T-cell (primary cell): ENCODE measurements around the gene DHRS7B. TPM values are rescaled to one million over a fixed set of nuclear protein-coding genes. Genes with fewer than 3 reads are reported as not detected.

ENCODE experiments used
- ATAC-seq, 4 experiments: fragments of 200-7000 bp in 3 of 4; fragments of 150-1000 bp in 1 of 4; cut with Tn5 transposase; replicated peaks in 1 of 4; 1 replicate in 3 of 4; 2 replicates in 1 of 4; pipeline ENCODE4 v1.10.0; 2021; ENCODE audit warnings: moderate library complexity in 3 of 4, mild to moderate bottlenecking in 2 of 4, moderate number of reproducible peaks in 1 of 4
- CTCF ChIA-PET, 2 donors: fragments of 300-600 bp; sonication (Branson Sonifier 250); formaldehyde crosslinking; loops; one replicate each; lab custom pipeline; 2022; ENCODE audit warnings: antibody characterized with exemption in 2 of 2; lab: Charles Lee
- POLR2A ChIA-PET, 2 donors: fragments of 300-600 bp; sonication (Branson Sonifier 250); formaldehyde crosslinking; loops; one replicate each; lab custom pipeline; 2022; ENCODE audit warnings: antibody characterized with exemption in 2 of 2; lab: Charles Lee
- DNase-seq, 35 experiments: peaks; one replicate each; pipeline versions ENCODE4 v3.0.0 to v3.0.0-alpha.2; 2013 to 2023
- H3K27ac ChIP-seq: one replicate; pipeline ENCODE4 v1.5.1; 2013; ENCODE audit warnings: low read length
- H3K27me3 ChIP-seq, 2 experiments: replicated peaks in 1 of 2; 1 replicate in 1 of 2; 2 replicates in 1 of 2; pipeline versions ENCODE4 v1.6.1 to v1.7.0; 2013; ENCODE audit warnings: low read length in 1 of 2, mixed read lengths in 1 of 2; ENCODE audit not compliant: control insufficient read depth in 2 of 2, insufficient read depth in 2 of 2; ENCODE audit errors: extremely low read depth in 1 of 2
- H3K36me3 ChIP-seq, 2 donors: 1 replicate in 1 of 2; 2 replicates in 1 of 2; pipeline versions ENCODE4 v1.6.1 to v1.7.0; 2013; ENCODE audit warnings: low read length in 1 of 2; ENCODE audit not compliant: control insufficient read depth in 2 of 2, insufficient read depth in 1 of 2; ENCODE audit errors: extremely low read depth in 1 of 2
- H3K4me1 ChIP-seq, 2 experiments: 1 replicate in 1 of 2; 2 replicates in 1 of 2; pipeline versions ENCODE4 v1.6.1 to v1.7.0; 2013; ENCODE audit warnings: low read length in 2 of 2, mixed read lengths in 1 of 2; ENCODE audit not compliant: insufficient read depth in 2 of 2, control insufficient read depth in 1 of 2; ENCODE audit errors: extremely low read depth in 1 of 2
- H3K4me3 ChIP-seq, 2 donors: 1 replicate in 1 of 2; 2 replicates in 1 of 2; pipeline versions ENCODE4 v1.5.1 to v1.7.0; 2013; ENCODE audit warnings: mild to moderate bottlenecking in 2 of 2, low read length in 1 of 2, moderate library complexity in 1 of 2; ENCODE audit not compliant: control insufficient read depth in 1 of 2; ENCODE audit errors: extremely low read depth in 1 of 2
- H3K9me3 ChIP-seq: 2 replicates; pipeline ENCODE4 v1.7.0; 2013
- H3K27ac Mint-ChIP-seq, 2 donors: one replicate each; pipeline ENCODE4 v1.8.0; 2020 to 2021; ENCODE audit warnings: mild to moderate bottlenecking in 2 of 2, mixed read lengths in 2 of 2
- H3K27me3 Mint-ChIP-seq, 2 donors: one replicate each; pipeline ENCODE4 v1.8.0; 2021 to 2022; ENCODE audit warnings: mixed read lengths in 2 of 2
- H3K36me3 Mint-ChIP-seq: one replicate; pipeline ENCODE4 v1.8.0; 2021; ENCODE audit warnings: mixed read lengths
- H3K4me1 Mint-ChIP-seq, 3 donors: one replicate each; pipeline ENCODE4 v1.8.0; 2020 to 2022; ENCODE audit warnings: mixed read lengths in 3 of 3, mild to moderate bottlenecking in 1 of 3
- H3K4me3 Mint-ChIP-seq, 3 donors: one replicate each; pipeline ENCODE4 v1.8.0; 2020 to 2022; ENCODE audit warnings: mild to moderate bottlenecking in 3 of 3, mixed read lengths in 3 of 3, moderate library complexity in 3 of 3
- H3K9me3 Mint-ChIP-seq, 3 donors: one replicate each; pipeline ENCODE4 v1.8.0; 2020 to 2022; ENCODE audit warnings: mixed read lengths in 3 of 3
- WGBS: methylation state at CpG from one replicate; pipeline ENCODE4 v1.1.5; 2013; ENCODE audit warnings: missing lambda C conversion rate; ENCODE audit not compliant: insufficient coverage; 5-methylcytosine and 5-hydroxymethylcytosine counted together
- total RNA-seq, 35 experiments: library from RNA in 6 of 35; stranded (reverse) in 6 of 35; fragments of 120-200 nt in 1 of 35; gene quantifications; one replicate each; pipeline versions ENCODE4 v1.2.1 to v1.2.4 and lab custom pipeline; 2013 to 2026

DHRS7B gene
- total RNA-seq, 5 donors from 2014 or later (not counting 1 experiment from before 2014, with no cell fraction given) = 5.8 to 9.2 (median 8.1) TPM

GRCh38 chr17:21214015-21214776 lies 87.4 kb downstream of the DHRS7B start, which contains the start of gene TMEM11:
TMEM11 (minus strand) TSS chr17:21214161; CDS start chr17:21214152, 9 bp downstream.
- Mint-ChIP-seq H3K36me3 (peaks cover 14% of the 10 kb centered on the region), H3K4me1 (peaks cover 50 to 62% (median 54%) of the 10 kb centered on the region in 3 donors), H3K4me3 (peak within 1 kb of the TSS; percentile 85 to 90 (median 85)), H3K9me3 (no peaks in the 10 kb centered on the region), H3K27ac (peak within 1 kb of the TSS; percentile 90 to 95), H3K27me3 (no peaks in the 10 kb centered on the region)
- Histone ChIP-seq H3K4me1 (peaks cover 20 to 46% of the 10 kb centered on the region in 2 experiments), H3K9me3 (no peaks in the 10 kb centered on the region), H3K27me3 (no peaks in the 10 kb centered on the region), H3K27ac (peak within 1 kb of the TSS; percentile 90), H3K36me3 (peaks cover 5 to 14% of the 10 kb centered on the region in 2 donors), H3K4me3 (peak within 1 kb of the TSS; percentile 88 to 90)
- ChIA-PET CTCF (interaction anchor here (1.0 to 1.1 kb wide), 2 partner anchors 65 to 95 kb away, joined by 3 read pairs; no protein-coding TSS in a partner anchor), POLR2A (no interaction called here)
- DNase-seq (peak; percentile 87 to 97 (median 93)), ATAC-seq (peak; percentile 94 to 96 (median 95))
- WGBS = under 1% methylated on average over 67 of the region's 76 CpGs

GRCh38 chr17:21214777-21215541 lies 88.2 kb downstream of the DHRS7B start:
- ChIA-PET POLR2A (no interaction called here), CTCF (interaction anchor here (0.7 to 1.1 kb wide), 5 partner anchors 15 to 172 kb away, joined by 3 to 4 read pairs (median 3); partner anchors contain the start of gene USP22 (in 1 of the 2))
- Histone ChIP-seq H3K27ac (peak overlapping the region; percentile 42), H3K27me3 (no peaks in the 10 kb centered on the region), H3K36me3 (peaks cover under 1 to 8% of the 10 kb centered on the region in 2 donors), H3K4me3 (peak overlapping the region; percentile 88 to 90), H3K9me3 (no peaks in the 10 kb centered on the region), H3K4me1 (peaks cover 20 to 45% of the 10 kb centered on the region in 2 experiments)
- peak in 1 of 35 experiments; percentile 9 for DNase-seq
- Mint-ChIP-seq H3K9me3 (no peaks in the 10 kb centered on the region), H3K4me3 (peak overlapping the region; percentile 85 to 90 (median 85)), H3K36me3 (peaks cover 14% of the 10 kb centered on the region), H3K27me3 (no peaks in the 10 kb centered on the region), H3K27ac (peak overlapping the region; percentile 78 to 87), H3K4me1 (peaks cover 49 to 58% (median 50%) of the 10 kb centered on the region in 3 donors)
- ATAC-seq = peak in 1 of 4 experiments; percentile 0
- WGBS = 16% methylated on average over 17 of the region's 23 CpGs

- Histone ChIP-seq H3K9me3 (no peaks in the 10 kb centered on the region), H3K36me3 (peaks cover 0 to 3% of the 10 kb centered on the region in 2 donors), H3K27me3 (no peaks in the 10 kb centered on the region), H3K4me3 (no peak overlapping the region), H3K27ac (no peak overlapping the region), H3K4me1 (peaks cover 20 to 36% of the 10 kb centered on the region in 2 experiments)
- DNase-seq (no peak), ATAC-seq (no peak)
- Mint-ChIP-seq H3K27ac (peak overlapping the region; percentile 44 to 52), H3K4me3 (peak overlapping the region; percentile 85 to 90 (median 85)), H3K27me3 (no peaks in the 10 kb centered on the region), H3K9me3 (no peaks in the 10 kb centered on the region), H3K4me1 (peaks cover 40 to 48% (median 43%) of the 10 kb centered on the region in 3 donors), H3K36me3 (peaks cover 9% of the 10 kb centered on the region)
- WGBS = 90% methylated on average over 4 of the region's 6 CpGs
- ChIA-PET CTCF (no interaction called here), POLR2A (no interaction called here)
Observed at GRCh38 chr17:21215935-21216334, 89.2 kb downstream of the DHRS7B start.

GRCh38 chr17:21217346-21217745 lies 90.6 kb downstream of the DHRS7B start:
- Histone ChIP-seq H3K9me3 (no peaks in the 10 kb centered on the region), H3K4me3 (no peak overlapping the region), H3K36me3 (peaks cover 0 to 4% of the 10 kb centered on the region in 2 donors), H3K27ac (no peak overlapping the region), H3K27me3 (no peaks in the 10 kb centered on the region), H3K4me1 (peaks cover 14 to 22% of the 10 kb centered on the region in 2 experiments)
- DNase-seq (no peak), ATAC-seq (no peak)
- no CpG with 5 or more reads among the region's 1 CpG for WGBS
- Mint-ChIP-seq H3K36me3 (peaks cover 21% of the 10 kb centered on the region), H3K4me3 (peak overlapping the region in 1 of 3 donors; percentile 32), H3K4me1 (peaks cover 27 to 34% (median 32%) of the 10 kb centered on the region in 3 donors), H3K9me3 (no peaks in the 10 kb centered on the region), H3K27me3 (no peaks in the 10 kb centered on the region), H3K27ac (no peak overlapping the region)
- POLR2A ChIA-PET = interaction anchor here in 1 of 2 donors (0.5 kb wide), 1 partner anchor 1090 kb away, joined by 6 read pairs; no protein-coding TSS in a partner anchor
- CTCF ChIA-PET = no interaction called here

- H3K27me3 Mint-ChIP-seq = no peaks in the 10 kb centered on the region
- POLR2A ChIA-PET = no interaction called here
Observed at GRCh38 chr17:21218101-21218500, 91.3 kb downstream of the DHRS7B start.

GRCh38 chr17:21218831-21219380 lies 92.1 kb downstream of the DHRS7B start:
- H3K27ac Mint-ChIP-seq = no peak overlapping the region
- 100% methylated on average over 1 of the region's 3 CpGs for WGBS
- no peaks in the 10 kb centered on the region for H3K9me3 Mint-ChIP-seq
- Histone ChIP-seq H3K9me3 (no peaks in the 10 kb centered on the region), H3K27me3 (no peaks in the 10 kb centered on the region), H3K4me3 (no peak overlapping the region), H3K36me3 (peaks cover 0 to 4% of the 10 kb centered on the region in 2 donors), H3K27ac (no peak overlapping the region), H3K4me1 (peaks cover 2 to 10% of the 10 kb centered on the region in 2 experiments)
- H3K36me3 Mint-ChIP-seq = peaks cover 26% of the 10 kb centered on the region
- DNase-seq = no peak
- ATAC-seq = no peak
- H3K4me3 Mint-ChIP-seq = no peak overlapping the region
- no peaks in the 10 kb centered on the region for H3K27me3 Mint-ChIP-seq
- CTCF ChIA-PET = no interaction called here
- H3K4me1 Mint-ChIP-seq = peaks cover 16 to 25% (median 22%) of the 10 kb centered on the region in 3 donors
- POLR2A ChIA-PET = no interaction called here

More at GRCh38 chr17:21218101-21218500, 91.3 kb downstream of the DHRS7B start:
- DNase-seq (no peak), ATAC-seq (no peak)
- CTCF ChIA-PET = no interaction called here
- H3K36me3 ChIP-seq = peaks cover 0 to 4% of the 10 kb centered on the region in 2 donors
- WGBS = 67% methylated on average over 1 of the region's 3 CpGs
- H3K36me3 Mint-ChIP-seq = peaks cover 26% of the 10 kb centered on the region
- peaks cover 6 to 14% of the 10 kb centered on the region in 2 experiments for H3K4me1 ChIP-seq
- peaks cover 20 to 29% (median 27%) of the 10 kb centered on the region in 3 donors for H3K4me1 Mint-ChIP-seq
- H3K9me3 ChIP-seq = no peaks in the 10 kb centered on the region
- H3K4me3 Mint-ChIP-seq = no peak overlapping the region
- H3K27ac ChIP-seq = no peak overlapping the region
- H3K27ac Mint-ChIP-seq = no peak overlapping the region
- no peaks in the 10 kb centered on the region for H3K27me3 ChIP-seq
- no peak overlapping the region for H3K4me3 ChIP-seq
- H3K9me3 Mint-ChIP-seq = no peaks in the 10 kb centered on the region
